HG02678 (cell line): ENCODE results near the gene UBA1.

ENCODE experiments used
- ATAC-seq: cut with Tn5 transposase; IDR thresholded peaks from one replicate; pipeline ENCODE4 v1.9.1; 2021; ENCODE audit warnings: mild to moderate bottlenecking, moderate library complexity; ENCODE audit not compliant: unreplicated experiment

The UBA1 gene

DNA sequence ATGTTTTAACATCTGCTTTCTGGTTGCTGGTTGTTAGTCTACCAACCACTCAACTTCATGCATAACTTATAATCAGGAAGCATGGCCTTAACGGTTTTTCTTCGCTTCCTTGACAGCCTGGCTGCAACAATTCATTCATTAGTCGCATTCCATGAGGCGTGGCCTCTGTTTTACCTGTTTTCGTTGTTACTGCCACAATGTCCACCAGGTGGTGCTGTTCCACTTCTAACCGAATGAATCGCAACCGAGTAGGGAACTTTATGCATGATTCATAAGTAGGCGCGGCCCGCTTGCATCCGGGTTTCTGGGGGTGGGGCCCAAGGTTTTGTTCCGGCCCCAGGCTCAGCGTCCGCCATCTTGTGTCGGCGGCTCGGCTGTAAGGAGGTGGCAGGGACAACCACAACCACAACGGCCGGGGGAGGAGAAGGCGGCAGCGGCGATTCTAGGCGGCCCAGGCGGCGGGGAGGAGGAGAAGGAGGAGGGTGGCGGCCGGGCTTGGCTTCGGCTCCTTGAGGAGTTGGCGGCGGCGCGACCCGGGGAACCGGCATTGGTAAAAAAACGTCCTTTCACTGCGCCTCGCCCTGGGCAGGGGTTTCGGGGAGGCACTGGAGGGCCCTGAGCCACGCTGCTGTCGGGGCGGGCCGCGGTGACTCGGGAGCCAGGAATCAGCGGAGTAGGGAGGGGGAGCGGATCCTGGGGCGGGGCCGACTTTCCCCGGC, at the start of gene UBA1:
UBA1 (plus strand) TSS at position 355 of the 719 bp plus-strand sequence. CDS start 4,974 bp downstream, outside the sequence.
- ATAC-seq = peak; percentile 67

DNA sequence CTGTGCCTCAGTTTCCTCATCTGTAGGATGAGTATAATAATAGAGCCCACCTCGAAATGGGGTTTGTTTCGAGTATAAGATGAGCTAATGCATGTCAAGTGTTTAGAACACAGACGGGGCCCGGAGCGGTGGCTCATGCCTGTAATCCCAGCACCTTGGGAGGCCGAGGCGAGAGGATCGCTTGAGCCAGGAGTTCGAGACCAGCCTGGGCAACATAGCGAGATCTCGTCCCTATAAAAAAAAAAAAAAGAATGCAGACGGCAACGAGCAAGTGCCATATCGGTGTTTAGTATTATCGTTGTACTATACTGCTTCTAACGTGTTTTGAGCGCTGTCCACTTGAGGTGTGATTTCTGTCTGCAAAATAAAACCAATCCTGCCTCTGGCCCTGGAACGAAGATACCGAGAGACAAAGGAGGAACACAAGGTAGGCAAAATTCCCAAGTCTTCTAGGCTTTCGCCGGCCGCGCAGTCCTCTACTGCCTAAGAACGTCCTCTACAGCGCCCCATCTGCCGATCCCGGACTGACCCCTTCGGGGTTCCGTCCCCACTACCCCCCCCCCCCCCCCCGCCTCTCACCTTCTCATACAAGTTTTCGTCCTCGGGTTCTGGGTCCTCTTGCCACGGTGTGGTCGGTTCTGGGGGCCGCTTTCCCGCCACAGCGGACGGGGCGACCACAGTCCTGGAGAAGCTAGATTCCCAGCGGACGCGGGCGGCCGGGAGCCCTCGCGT, 49.6 kb upstream of the UBA1 start:
- peak; percentile 21 for ATAC-seq

DNA sequence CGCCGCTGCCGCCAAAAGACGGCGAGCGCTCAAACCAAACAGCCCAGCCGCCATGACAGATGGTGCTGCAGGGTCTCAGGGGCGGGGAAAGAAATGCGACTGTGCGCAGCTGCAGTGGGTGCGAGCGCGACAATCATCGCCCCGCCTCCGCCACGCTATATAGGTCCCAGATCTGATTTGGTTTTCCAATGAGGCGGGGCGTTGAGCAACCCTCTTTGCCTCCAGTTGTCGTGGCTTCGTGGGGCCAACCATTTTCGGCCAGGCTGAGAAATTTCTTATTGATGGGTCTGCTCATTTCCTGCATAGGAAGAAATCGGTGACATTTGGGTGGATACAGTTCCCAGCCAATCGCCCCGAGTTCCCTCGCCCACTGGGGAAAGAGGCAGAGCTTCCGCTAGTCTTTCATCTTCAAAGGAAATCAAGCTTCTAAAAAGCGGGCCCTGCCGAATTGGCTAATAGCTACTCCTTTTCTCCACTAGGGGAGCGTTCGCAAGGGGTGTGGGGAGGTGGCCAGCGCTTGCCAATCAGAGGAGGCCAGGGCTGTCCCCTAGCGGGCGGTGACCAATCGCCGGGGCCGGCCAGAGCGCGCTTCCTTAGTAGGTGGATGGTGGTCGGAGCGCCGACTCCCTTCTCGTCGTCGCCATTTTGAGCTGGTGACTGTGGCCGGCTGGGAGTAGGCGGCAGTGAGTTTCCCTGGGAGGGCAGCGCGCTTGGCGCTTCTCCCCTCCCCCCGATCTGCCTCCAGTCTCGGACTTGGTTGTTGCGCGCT, 48.8 kb upstream of the UBA1 start, which contains the start of the genes NDUFB11 and RBM10:
NDUFB11 (minus strand) TSS at position 77 of the 769 bp plus-strand sequence; CDS start at position 54, 23 bp downstream.
RBM10 (plus strand) TSS at position 596 of the 769 bp plus-strand sequence. CDS start 2,261 bp downstream, outside the sequence.
- ATAC-seq = peak; percentile 91

DNA sequence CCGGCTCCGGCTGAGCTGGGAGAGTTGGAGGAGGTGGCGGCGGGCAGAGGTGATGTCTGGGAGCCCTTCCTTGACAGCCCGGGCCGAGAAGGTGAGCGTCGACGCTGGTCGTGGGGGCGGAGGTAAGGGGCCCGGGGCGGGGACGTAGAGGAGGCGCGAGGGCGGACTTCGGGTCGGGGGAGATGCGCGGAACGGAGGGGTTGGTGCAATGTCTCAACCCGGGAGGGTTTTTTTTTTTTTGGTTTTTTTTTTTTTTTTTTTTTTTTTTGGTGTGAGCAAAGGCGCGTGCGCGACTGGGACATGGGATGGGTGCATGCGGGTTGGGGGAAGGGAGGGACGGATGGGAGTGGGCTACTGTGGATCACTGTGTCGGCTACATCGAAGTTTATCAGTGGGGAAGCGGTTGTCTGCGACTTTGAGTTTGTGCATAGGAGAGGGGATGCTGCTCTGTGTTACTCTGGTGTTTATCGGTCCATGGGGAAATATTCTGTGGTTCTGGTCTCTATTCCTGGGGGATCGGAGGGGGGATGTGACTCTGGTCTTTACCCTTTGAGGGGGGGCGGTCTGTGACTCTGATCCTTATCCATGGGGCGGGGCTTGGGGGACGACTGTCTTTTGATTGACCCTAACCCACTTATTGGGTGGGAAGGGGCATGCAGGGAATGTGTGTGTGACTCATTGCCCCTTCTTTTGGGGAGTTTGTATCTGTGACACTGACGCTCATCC, 48.1 kb upstream of the UBA1 start:
- peak; percentile 21 for ATAC-seq

DNA sequence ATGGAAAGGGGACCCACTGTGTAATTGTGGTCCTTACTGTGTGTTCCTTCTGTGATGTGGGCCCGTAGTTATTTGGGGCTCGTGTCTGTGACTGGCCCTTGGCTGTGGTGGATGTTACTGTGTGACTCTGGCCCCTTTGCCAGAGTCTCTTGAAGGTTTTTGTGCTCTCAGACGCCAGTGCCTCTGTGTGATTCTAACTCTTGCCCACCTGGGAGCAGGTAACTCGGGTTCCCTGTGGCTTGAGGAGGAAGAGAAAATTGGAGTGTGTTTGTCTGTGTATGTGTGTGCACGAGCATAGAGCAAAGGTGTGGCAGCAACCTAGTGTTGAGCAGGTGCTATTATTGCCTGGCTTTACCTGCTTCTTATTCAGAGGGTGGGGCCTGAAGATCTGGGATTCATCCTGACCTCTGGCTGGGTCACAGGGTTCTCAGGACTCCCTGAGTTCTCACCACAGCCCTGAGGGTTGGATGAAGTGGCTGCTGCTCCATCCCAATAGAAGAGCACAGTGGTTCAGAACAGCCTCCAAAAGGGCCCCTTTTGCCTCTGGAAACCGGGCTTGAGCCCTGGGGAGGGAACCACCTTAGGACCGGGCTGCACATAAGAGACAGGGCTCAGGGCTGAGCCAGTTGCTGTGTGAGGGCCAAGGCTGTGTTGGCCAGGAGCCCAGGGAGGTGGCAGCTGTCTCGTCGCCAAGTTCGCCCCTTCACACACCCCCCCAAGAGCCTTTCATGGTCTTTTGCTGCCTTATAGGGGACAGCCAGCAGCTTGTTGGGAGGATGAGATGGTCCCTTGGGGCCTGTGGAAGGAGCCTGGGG, 47.3 kb upstream of the UBA1 start:
- ATAC-seq = no peak

DNA sequence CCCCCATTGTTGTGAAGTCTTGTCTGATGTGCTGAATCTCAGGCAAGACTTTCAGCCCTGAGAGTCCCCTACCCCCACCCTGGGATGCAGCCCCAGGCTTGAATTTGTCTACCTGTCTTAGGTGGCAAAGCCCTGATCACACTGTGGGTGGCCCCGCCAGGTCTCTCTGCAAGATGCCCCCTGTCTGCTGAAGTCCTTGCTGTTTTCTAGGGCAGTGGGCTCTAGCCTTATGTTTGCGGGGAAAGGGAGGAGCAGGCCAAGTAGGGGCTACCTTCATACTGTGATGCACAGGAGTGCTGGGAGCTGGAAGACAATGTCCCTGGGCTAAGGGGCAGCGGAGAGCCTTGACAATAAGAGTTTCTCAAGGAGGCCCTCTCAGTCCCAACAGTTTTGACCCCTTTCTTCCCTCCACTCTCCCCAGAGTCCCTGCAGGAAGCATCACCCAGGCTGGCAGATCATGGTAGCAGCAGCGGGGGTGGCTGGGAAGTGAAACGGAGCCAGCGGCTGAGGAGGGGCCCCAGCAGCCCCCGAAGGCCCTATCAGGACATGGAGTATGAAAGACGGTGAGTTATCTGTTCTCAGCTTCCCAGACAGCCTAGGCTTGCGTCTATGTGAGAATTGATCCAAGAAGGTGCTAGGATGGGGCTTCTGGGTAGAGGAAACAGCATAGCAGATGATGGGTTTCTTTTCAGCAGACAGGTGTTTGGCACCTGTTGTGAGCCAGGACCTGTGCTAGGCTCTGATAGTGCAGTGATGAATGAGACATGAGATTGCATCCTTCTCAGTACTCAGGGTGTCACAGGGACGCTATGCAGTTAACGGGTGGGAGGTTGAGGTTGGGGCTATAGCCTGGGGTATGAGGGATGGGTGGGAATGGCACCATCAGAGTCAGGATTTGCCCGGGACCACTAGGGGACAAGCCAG, 46.4 kb upstream of the UBA1 start:
- ATAC-seq = no peak

DNA sequence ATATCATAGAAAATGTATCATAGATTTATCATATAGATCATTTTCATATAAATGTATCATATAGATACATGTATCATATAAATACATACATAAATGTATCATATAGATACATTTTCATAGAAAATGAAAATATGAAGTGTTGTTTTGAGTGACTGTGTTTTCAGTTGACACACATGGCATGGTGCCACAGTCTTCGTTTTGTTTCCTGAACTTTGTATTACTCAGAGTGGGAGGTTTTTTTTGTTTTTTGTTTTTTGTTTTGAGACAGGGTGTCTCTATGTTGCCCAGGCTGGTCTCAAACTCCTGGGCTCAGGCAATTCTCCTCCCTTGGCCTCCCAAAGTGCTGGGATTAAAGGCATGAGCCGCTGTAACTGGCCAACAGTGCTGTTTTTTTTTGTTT, 44.7 kb upstream of the UBA1 start:
- no peak for ATAC-seq

DNA sequence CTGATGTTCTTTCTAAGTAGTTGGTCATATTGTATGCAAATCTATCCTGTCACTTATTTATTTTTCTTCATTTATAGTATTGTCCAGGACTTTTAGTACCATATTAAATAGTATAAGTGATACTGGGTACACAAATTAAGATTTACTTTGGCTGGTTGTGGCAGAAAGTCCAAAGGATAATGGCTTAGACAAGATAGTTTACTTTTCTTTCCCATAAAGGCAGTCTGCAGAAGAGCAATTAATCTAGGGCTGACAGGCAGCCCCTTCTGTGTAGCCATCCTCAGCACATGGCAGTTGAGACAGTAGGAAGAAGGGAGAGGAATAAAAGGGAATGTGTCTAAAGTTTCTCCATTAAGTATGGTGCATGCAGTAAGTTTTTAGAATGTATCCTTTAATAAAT, 42.2 kb upstream of the UBA1 start:
- no peak for ATAC-seq

DNA sequence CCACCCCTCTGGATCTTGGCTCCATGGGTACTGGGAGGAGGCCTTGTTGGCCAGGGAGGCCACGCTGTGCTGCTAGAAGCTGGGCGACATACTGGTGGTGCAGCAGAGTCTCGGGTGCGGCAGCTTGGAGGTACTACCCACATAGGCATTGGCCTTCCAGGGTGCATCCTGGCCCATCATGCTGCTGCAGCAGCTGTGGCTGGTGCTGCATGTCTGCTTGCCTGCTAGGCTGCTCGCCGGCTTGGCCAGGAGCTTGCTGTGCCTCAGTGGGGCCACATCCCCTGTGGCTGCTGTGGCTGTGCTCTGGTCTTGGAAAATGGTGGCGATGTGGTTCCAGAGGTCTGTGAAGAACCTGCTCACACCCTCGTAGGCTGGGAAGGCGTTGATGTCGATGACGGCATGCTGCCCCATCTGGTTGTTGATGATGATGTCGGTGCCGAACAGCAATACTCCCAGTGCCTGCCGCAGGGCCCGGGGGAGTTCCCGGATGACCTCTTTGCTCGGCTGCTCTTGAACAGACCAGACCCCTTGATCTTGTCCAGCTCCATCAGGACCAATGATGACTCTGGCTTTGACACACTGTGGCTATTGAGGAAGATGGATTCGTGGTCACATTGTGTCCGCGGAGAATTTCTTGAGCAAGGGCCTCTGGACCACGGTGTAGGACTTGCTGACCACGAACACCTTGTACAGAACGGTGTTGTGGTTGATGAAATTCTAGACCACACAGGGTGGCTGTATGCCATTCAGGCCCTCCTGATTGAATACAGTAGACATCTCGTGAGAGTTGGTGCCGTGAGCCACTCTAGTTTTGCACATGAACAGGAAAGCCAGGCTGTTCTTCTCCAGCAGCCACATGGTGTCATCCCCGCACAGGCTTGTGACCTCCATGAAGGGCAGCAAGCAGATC, 36.8 kb upstream of the UBA1 start:
- no peak for ATAC-seq

DNA sequence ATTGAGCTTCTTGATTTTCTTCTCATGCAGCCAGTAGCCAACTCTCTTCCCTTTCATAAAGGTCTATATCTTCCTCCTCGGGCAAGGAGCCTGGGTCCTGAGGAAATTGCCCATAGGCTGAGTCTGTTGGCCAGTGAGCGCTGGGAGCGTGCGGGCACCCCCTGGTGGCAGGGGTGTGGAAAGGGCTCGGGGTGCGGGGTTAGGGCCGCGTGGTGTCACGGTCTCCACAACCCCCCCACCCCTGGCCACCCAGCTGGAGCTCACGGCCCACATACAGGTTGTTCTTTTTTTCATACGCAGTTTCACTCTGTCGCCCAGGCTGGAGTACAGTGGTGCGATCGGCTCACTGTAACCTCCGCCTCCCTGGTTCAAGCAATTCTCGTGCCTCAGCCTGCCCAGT, 35.5 kb upstream of the UBA1 start:
- ATAC-seq = no peak

DNA sequence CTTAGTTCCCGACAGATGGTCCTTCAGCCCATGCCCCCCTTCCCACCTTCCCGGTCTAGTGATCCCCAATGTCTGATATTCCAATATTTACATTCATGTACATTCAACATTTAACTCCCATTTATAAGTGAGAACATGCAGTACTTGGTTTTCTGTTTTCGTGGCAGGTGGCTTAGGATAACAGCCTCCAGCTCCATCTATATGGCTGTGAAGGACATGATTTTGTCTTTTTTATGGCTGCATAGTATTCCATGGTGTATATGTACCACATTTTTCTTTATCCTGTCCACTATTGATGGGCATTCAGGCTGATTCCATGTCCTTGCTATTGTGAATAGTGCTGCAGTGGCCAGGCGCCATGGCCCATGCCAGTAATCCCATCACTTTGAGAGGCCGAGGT, 34.8 kb upstream of the UBA1 start:
- ATAC-seq = no peak

DNA sequence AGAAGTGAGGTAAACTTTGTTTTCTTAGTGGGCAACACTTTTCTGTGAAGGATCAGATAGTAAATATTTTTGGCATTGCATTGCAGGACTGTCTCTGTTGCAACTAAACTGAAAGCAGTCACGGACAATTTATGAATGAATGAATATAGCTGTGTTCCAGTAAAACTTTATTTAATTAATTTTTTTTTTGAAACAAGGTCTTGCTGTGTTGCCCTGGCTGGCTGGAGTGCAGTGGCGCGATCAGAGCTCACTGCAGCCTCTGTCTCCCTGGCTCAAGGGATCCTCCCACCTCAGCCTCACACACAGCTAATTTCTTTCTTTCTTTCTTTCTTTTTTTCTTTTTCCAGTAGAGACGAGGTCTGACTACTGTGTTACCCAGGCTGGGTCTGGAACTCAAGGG, 32.8 kb upstream of the UBA1 start:
- ATAC-seq = no peak

DNA sequence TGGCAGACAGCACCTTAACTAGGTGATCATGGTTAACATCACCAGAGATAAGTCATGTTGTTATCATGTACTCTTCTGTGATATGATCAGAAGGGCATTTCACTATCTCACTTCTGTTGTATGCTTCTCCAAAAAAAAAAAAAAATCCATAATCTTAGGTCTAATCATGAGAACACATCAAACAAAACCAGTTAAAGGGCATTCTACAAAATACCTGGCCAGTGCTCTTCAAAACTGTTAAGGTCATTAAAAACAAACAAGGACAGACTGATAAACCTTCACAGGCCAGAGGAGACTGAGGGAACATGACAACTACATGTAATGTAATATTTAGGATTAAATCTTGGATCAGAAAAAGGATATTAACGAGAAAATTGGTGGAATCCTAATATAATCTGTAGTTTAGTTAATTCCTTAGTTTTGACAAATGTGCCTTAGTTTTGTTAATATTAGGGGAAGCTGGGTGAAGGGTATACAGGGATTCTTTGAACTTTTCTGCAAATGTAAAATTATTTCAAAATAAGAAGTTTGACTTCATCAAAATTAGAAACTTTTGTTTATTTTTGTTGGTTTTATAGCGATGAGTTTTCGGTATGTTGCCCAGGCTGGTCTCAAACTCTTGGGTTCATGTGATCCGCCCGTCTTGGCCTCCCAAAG, 30.6 kb upstream of the UBA1 start:
- no peak for ATAC-seq

DNA sequence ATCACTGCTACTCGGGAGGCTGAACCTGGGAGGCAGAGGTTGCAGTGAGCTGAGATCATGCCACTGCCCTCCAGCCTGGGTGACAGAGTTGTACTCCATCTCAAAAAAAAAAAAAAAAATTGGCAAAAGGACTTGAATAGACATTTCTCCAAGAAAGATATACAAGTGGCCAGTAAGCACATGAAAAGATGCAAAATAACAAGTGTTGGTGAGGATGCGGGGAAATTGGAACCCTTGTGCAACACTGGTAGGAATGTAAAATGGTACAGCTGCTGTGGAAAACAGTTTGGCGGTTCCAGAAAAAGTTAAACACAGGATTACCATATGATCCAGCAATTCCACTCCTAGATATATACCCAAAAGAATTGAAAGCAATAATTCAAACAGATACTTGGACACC, 29.2 kb upstream of the UBA1 start:
- no peak for ATAC-seq

DNA sequence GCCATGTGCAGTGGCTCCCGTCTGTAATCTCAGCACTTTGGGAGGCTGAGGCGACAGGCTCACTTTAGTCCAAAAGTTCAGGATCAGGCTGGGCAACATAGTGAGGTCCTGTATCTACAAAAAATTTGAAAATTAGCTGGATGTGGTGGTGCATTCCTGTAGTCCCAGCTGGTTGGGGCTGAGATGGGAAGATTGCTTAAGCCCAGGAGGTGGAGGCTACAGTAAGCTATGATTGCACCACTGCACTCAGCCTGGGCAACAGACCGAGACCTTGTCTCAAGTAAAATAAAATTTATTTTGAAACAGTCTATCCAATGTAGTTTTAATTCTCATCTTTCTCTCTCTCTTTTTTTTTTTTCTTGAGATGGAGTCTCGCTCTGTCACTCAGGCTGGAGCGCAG, 27.5 kb upstream of the UBA1 start:
- no peak for ATAC-seq

DNA sequence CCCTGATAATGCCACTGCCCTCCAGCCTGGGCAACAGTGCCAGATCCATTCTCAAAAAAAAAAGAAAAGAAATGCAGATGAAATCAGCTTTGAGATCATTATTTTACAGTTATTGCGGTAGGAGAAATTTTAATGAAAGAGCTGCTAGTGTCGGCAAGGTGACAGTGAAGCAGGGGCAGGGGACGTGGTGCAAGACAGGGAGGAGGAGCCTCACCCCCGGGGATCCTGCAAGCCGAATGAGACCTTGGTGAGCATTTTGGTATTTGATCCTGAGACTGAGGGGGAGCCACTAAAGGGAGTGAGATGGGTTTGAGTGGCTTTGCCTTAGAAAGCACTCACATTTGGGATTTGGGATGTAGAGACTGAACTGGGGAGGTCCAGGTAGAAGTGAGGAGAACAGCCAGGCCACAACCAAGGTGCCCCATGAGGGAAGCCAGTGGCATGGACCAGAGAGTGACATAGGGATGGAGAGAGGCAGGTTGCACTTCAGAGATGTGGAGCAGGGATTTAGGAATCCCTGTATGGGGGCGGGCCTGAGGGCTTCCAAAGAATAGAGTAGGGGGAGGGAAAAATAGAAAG, 25.0 kb upstream of the UBA1 start:
- ATAC-seq = no peak

DNA sequence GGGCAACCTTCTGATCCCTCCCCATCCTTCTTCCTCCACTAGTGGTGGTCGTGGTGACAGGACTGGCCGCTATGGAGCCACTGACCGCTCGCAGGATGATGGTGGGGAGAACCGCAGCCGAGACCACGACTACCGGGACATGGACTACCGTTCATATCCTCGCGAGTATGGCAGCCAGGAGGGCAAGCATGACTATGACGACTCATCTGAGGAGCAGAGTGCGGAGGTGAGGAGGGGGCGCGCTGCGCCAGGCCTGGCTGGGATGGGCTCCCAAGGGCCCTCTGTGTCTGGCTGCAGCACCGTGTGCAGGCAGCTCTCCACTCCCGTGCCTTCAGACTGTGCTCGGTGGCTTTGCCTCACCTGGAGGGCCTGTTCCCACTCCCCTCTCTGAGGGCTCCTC, 24.4 kb upstream of the UBA1 start:
- no peak for ATAC-seq
